ENCODE results near the gene NKAIN1. TPM values are rescaled to one million over a fixed set of nuclear protein-coding genes. Genes with fewer than 3 reads are reported as not detected.

Gene NKAIN1
- total RNA-seq, 4 donors from 2014 or later, result 0.55 TPM; not detected in 3

DNA sequence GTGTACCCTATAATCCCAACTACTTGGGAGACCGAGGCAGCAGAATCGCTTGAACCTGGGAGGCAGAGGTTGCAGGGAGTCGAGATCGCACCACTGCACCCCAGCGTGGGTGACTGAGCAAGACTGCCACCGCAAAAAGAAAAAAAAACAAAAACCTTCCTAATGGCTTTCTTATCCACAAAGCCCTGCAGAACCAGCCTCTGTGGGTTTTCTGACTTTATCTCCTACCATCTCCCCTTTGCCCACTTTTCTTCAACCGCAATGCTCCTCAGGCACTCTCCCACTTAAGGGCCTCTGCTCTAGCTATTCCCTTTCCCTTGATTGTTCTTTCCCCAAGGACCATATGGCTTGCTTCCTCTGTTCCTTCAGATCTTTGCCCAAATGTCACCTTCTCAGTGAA, 106.3 kb downstream of the NKAIN1 start:
- no peak for DNase-seq
- intact Hi-C loops (cut with DNase I; ENCODE audit: low total_unique reads), result no loop called here
- Histone ChIP-seq H3K36me3 (no peaks in the 10 kb centered on the region), H3K4me3 (no peak overlapping the region), H3K4me1 (no peaks in the 10 kb centered on the region), H3K27ac (no peak overlapping the region), H3K9me3 (no peaks in the 10 kb centered on the region), H3K27me3 (no peaks in the 10 kb centered on the region)
- no peak for TF ChIP-seq CTCF (IDR thresholded peaks at IDR 0.05)
- no peak for TF ChIP-seq POLR2A (IDR thresholded peaks at IDR 0.05)

Other genes starting within 250 kb of the NKAIN1 start
- 100 to 1,000 TPM in 2 of 4 donors, 10 to 100 TPM in 2; 42.9 to 152 (median 113) TPM for gene PUM1, start 174.2 kb downstream of the NKAIN1 start, total RNA-seq
- 10 to 100 TPM; 35.1 to 99.5 (median 58.5) TPM for gene SNRNP40, start 56.9 kb upstream of the NKAIN1 start, total RNA-seq
- 10 to 100 TPM; 23.3 to 36.8 (median 25.0) TPM for gene ZCCHC17, start 57.1 kb upstream of the NKAIN1 start, total RNA-seq
- 10 to 100 TPM in 3 of 4 donors, not detected in 1; 28.2 to 77.6 (median 33.2) TPM for gene FABP3, start 133.2 kb upstream of the NKAIN1 start, total RNA-seq
- gene SERINC2, start 173.3 kb upstream of the NKAIN1 start, total RNA-seq, result 1 to 10 TPM in 2 of 4 donors, under 1 TPM in 1, not detected in 1; 0.29 to 3.9 (median 1.7) TPM

Data from uterus (tissue), 4 donors.